ENCODE measurements around the gene MTARC2.

DNA sequence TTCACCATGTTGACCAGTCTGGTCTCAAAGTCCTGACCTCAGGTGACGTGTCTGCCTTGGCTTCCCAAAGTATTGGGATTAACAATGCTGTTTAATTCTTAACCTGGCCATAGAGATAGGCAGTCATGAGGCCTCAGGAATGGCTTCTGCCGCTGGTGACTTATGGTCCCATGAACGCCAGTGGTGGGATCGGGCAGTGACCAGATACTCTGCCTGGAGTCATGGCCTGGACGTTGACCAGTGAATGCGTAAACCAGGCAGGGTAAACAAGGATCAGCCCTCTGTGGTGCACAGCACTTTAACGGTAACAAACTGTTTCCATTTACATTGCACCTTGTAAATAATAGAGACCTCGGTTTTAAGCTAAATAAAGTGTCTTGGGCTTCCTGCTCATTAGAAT lies 61.6 kb downstream of the MTARC2 start:
- TF ChIP-seq POLR2A (IDR thresholded peaks at IDR 0.05; ENCODE audit: low read depth, low read length) (no peak), POLR2AphosphoS5 (IDR thresholded peaks at IDR 0.05; ENCODE audit: low read depth, low read length) (no peak), SPI1 (IDR thresholded peaks at IDR 0.05; ENCODE audit: low read depth, low read length) (no peak)
